K562 (cell line): ENCODE results near the gene C1orf74. TPM values are rescaled to one million over a fixed set of nuclear protein-coding genes. Genes with fewer than 3 reads are reported as not detected.

Experiments used
- ATAC-seq: fragments of 200-7000 bp; cut with Tn5 transposase; 3 replicates; pipeline ENCODE4 v1.9.1; 2020; ENCODE audit warnings: moderate library complexity
- BruUV-seq: library from RNA; stranded (reverse); fragments of 400-500 nt; replicated peaks from 2 replicates; lab custom pipeline; 2021; lab: Mats Ljungman, UMichigan
- CTCF ChIA-PET: fragments of 300-600 bp; formaldehyde crosslinking; extraction: SDS; loops from one replicate; lab custom pipeline; 2021; ENCODE audit warnings: low intra/inter-chr PET ratio; lab: Yijun Ruan, JAX
- POLR2A ChIA-PET: fragments of 300-600, 350-650 bp; sonication (Branson Sonifier 250); formaldehyde crosslinking; extraction: SDS; loops from one replicate; lab custom pipeline; 2021; ENCODE audit warnings: antibody characterized with exemption, inconsistent platforms; lab: Yijun Ruan, JAX
- DNase-seq, 4 experiments: peaks; one replicate each; pipeline versions ENCODE4 v3.0.0 to v3.0.0-alpha.2; 2011 to 2018; ENCODE audit warnings: low spot score in 3 of 4, mixed read lengths in 3 of 4; ENCODE audit errors: extremely low read depth in 1 of 4
- FAIRE-seq: peaks from 2 replicates; lab custom pipeline; 2011; peaks lifted over from hg19 to GRCh38; lab: Jason Lieb, UNC
- H2AFZ ChIP-seq: 2 replicates; pipeline ENCODE4 v1.6.0; 2011; ENCODE audit warnings: low read depth, low read length, control low read depth, inconsistent platforms
- H3K27ac ChIP-seq: fragments of 200-600 bp; 3 replicates; pipeline ENCODE4 v1.8.0; 2011; ENCODE audit warnings: low read depth, mild to moderate bottlenecking, control low read depth, inconsistent platforms, low read length, moderate library complexity, mixed read lengths; ENCODE audit errors: extremely low read depth
- H3K27me3 ChIP-seq, 2 experiments: fragments of 300-600 bp in 1 of 2; 2 replicates in 1 of 2; 3 replicates in 1 of 2; pipeline versions ENCODE4 v1.6.0 to v1.8.0; 2011; ENCODE audit warnings: inconsistent platforms in 2 of 2, low read length in 2 of 2, mild to moderate bottlenecking in 1 of 2, mixed read lengths in 1 of 2, moderate library complexity in 1 of 2; ENCODE audit not compliant: control insufficient read depth in 2 of 2, insufficient read depth in 2 of 2
- H3K36me3 ChIP-seq: fragments of 300-600 bp; 3 replicates; pipeline ENCODE4 v1.8.0; 2011; ENCODE audit warnings: mild to moderate bottlenecking, low read length, inconsistent platforms; ENCODE audit not compliant: control insufficient read depth, insufficient read depth
- H3K4me1 ChIP-seq, 2 experiments: fragments of 200-600 bp in 1 of 2; replicated peaks in 1 of 2; 2 replicates in 1 of 2; 3 replicates in 1 of 2; pipeline versions ENCODE4 v1.5.1 to v1.8.0; 2011; ENCODE audit warnings: inconsistent platforms in 2 of 2, low read length in 2 of 2, mild to moderate bottlenecking in 1 of 2, mixed read lengths in 1 of 2, moderate library complexity in 1 of 2; ENCODE audit not compliant: control insufficient read depth in 2 of 2, insufficient read depth in 2 of 2
- H3K4me2 ChIP-seq: 2 replicates; pipeline ENCODE4 v1.6.1; 2011; ENCODE audit warnings: low read length, control low read depth, inconsistent platforms, mixed read lengths; ENCODE audit not compliant: insufficient read depth
- H3K4me3 ChIP-seq: fragments of 200-600 bp; sonication (generic), shearing (Covaris generic); 2 replicates; pipeline ENCODE4 v1.5.1; 2016; ENCODE audit warnings: control low read depth, inconsistent platforms
- H3K79me2 ChIP-seq: fragments of 200-600 bp; 3 replicates; pipeline ENCODE4 v1.8.0; 2011; ENCODE audit warnings: low read length, inconsistent platforms; ENCODE audit not compliant: control insufficient read depth, insufficient read depth
- H3K9ac ChIP-seq, 2 experiments: 2 replicates each; pipeline versions ENCODE4 v1.6.0 to v1.6.1; 2011; ENCODE audit warnings: low read depth in 2 of 2, low read length in 2 of 2, control low read depth in 1 of 2, inconsistent platforms in 1 of 2, mild to moderate bottlenecking in 1 of 2, mixed read lengths in 1 of 2; ENCODE audit not compliant: insufficient read depth in 1 of 2
- H3K9me1 ChIP-seq: one replicate; pipeline ENCODE4 v1.6.0; 2011; ENCODE audit warnings: inconsistent platforms, mild to moderate bottlenecking, low read length, moderate library complexity; ENCODE audit not compliant: control insufficient read depth, insufficient read depth
- H3K9me3 ChIP-seq: replicated peaks from 2 replicates; pipeline ENCODE4 v1.5.1; 2011; ENCODE audit warnings: low read depth, low read length, inconsistent platforms; ENCODE audit not compliant: control insufficient read depth, insufficient read depth
- H4K20me1 ChIP-seq: replicated peaks from 2 replicates; pipeline ENCODE4 v1.6.1; 2011; ENCODE audit warnings: low read length, inconsistent platforms, mixed read lengths; ENCODE audit not compliant: control insufficient read depth, insufficient read depth
- BACH1 ChIP-seq: fragments of 200-800 bp; sonication (Bioruptor generic); IDR thresholded peaks from 2 replicates; pipeline ENCODE4 v1.6.1; 2016; ENCODE audit warnings: missing genetic modification characterization, missing compliant biosample characterization
- ETS1 ChIP-seq: conservative IDR thresholded peaks from 2 replicates; pipeline ENCODE4 v1.6.1; 2011; ENCODE audit warnings: low read depth, mild to moderate bottlenecking, low read length; ENCODE audit not compliant: control insufficient read depth
- GMEB1 ChIP-seq: fragments of 250-450 bp; sonication (Bioruptor Pico); IDR thresholded peaks from 2 replicates; pipeline ENCODE4 v1.4.0; 2020; ENCODE audit warnings: mild to moderate bottlenecking
- MCM5 ChIP-seq: fragments of 450-650 bp; IDR thresholded peaks from 2 replicates; pipeline ENCODE4 v1.6.1; 2016; ENCODE audit warnings: low read depth
- PHF8 ChIP-seq: fragments of 200-600 bp; sonication (generic); IDR thresholded peaks from 2 replicates; pipeline ENCODE4 v1.6.1; 2012; ENCODE audit warnings: mixed run types, mild to moderate bottlenecking, inconsistent platforms, low read length, moderate library complexity, borderline replicate concordance
- PRDM10 ChIP-seq: fragments of 450-650 bp; IDR thresholded peaks from 2 replicates; pipeline ENCODE4 v1.6.1; 2018; ENCODE audit not compliant: partially characterized antibody
- RERE ChIP-seq: sonication (generic); formaldehyde crosslinking; IDR thresholded peaks from 2 replicates; pipeline ENCODE4 v1.8.0; 2023; ENCODE audit warnings: missing genetic modification reagents, mild to moderate bottlenecking, borderline replicate concordance
- SREBF2 ChIP-seq: sonication (generic); formaldehyde crosslinking; IDR thresholded peaks from 2 replicates; pipeline ENCODE4 v1.4.0; 2020; ENCODE audit warnings: mild to moderate bottlenecking, missing genetic modification reagents
- XRCC5 ChIP-seq: fragments of 200-400 bp; formaldehyde crosslinking; IDR thresholded peaks from 2 replicates; pipeline ENCODE4 v1.6.1; 2017; ENCODE audit warnings: low read depth, mild to moderate bottlenecking, low read length
- ZNF23 ChIP-seq: fragments of 250-450 bp; sonication (Bioruptor Pico); IDR thresholded peaks from 2 replicates; pipeline ENCODE4 v1.4.0; 2020; ENCODE audit warnings: mild to moderate bottlenecking
- in situ Hi-C: fragments of 300-500 bp; cut with MboI; formaldehyde crosslinking; loops from 4 replicates; pipeline ENCODE4 v1.15.0; 2018; ENCODE audit warnings: inconsistent platforms, mixed read lengths
- intact Hi-C: fragments of 100-400 bp; cut with micrococcal nuclease; formaldehyde crosslinking; loops from 2 replicates; pipeline ENCODE4 v1.14.2; 2022
- polyA plus RNA-seq, 8 experiments: library from polyadenylated mRNA; depleted of rRNA in 4 of 8; stranded (reverse) in 5 of 8; unstranded in 3 of 8; fragments of >200 nt; fragmentation: Nextera tagmentation in 2 of 8; fragmentation: Illumina TruSeq in 1 of 8; extraction: Ambion mirVana in 2 of 8; extraction: Trizol in 1 of 8; gene quantifications; 2 replicates each; pipeline versions ENCODE4 v1.2.1 to v1.2.3, GENCODE V29; 2011 to 2014; ENCODE audit warnings: inconsistent platforms in 1 of 8, missing spikeins in 1 of 8
- total RNA-seq, 7 experiments: library from RNA; depleted of rRNA in 6 of 7; stranded (reverse); fragments of >200 nt in 6 of 7; fragmentation: Illumina TruSeq in 2 of 7; extraction: Trizol in 2 of 7; gene quantifications; 2 replicates each; pipeline versions ENCODE4 v1.2.1 to v1.2.3, GENCODE V29; 2011 to 2021; ENCODE audit warnings: low replicate concordance in 1 of 7

C1orf74 gene
- total and polyA plus RNA-seq, 9 of the 15 experiments (the other 6 are each of a cell fraction or from before 2014, with no cell fraction given): 4.0 to 7.6 (median 5.7) TPM

GRCh38 chr1:209767706-209768105 lies 16.7 kb downstream of the C1orf74 start:
- no peaks in the 10 kb centered on the region; the same call in 1 of the 2 replicates for H3K9me3 ChIP-seq
- TF ChIP-seq GMEB1 (CRISPR knock-in tag) (no peak), PRDM10 (no peak), RERE (no peak), MCM5 (no peak), BACH1 (tag) (no peak), SREBF2 (CRISPR knock-in tag) (no peak), XRCC5 (no peak), ETS1 (no peak), PHF8 (no peak), ZNF23 (CRISPR knock-in tag) (no peak)

More at GRCh38 chr1:209767706-209768105, 16.7 kb downstream of the C1orf74 start:
- CTCF ChIA-PET: no interaction called here
- Histone ChIP-seq H3K79me2 (no peaks in the 10 kb centered on the region), H3K4me1 (no peaks in the 10 kb centered on the region; a peak in 2 of 5 replicates), H3K4me3 (no peak overlapping the region), H3K36me3 (no peaks in the 10 kb centered on the region), H4K20me1 (no peaks in the 10 kb centered on the region), H2AFZ (no peak overlapping the region), H3K27me3 (peaks cover 8 to 27% of the 10 kb centered on the region in 2 experiments; a peak in 4 of 5 replicates), H3K9ac (no peak overlapping the region), H3K4me2 (no peak overlapping the region), H3K27ac (no peak overlapping the region), H3K9me1 (no peaks in the 10 kb centered on the region)
- DNase-seq: no peak
- in situ Hi-C loops: no loop called here
- ATAC-seq: no peak
- no peak for FAIRE-seq
- intact Hi-C loops: no loop called here
- POLR2A ChIA-PET: interaction anchor here (0.8 kb wide), 1 partner anchor 50 kb away, joined by 3 read pairs; no protein-coding TSS in a partner anchor
- BruUV-seq: no TSS peak
